K562 (cell line): ENCODE data around the gene MRPL10.
A peak's percentile ranks its signal among the peaks of the same experiment; 100 is the strongest.

ENCODE experiments used
- DNMT1 ChIP-seq: fragments of 450-650 bp; IDR thresholded peaks from 2 replicates; pipeline ENCODE4 v1.6.1; 2016; ENCODE audit warnings: antibody characterized with exemption, mild to moderate bottlenecking
- ETV6 ChIP-seq, 3 experiments: fragments of 150-350 bp in 1 of 3; sonication (generic) in 1 of 3; formaldehyde crosslinking in 1 of 3; IDR thresholded peaks; 2 replicates each; pipeline versions ENCODE4 v1.6.1 to v1.8.0; 2014 to 2022; ENCODE audit warnings: borderline replicate concordance in 2 of 3, low read depth in 2 of 3, antibody characterized with exemption in 1 of 3, low read length in 1 of 3, mild to moderate bottlenecking in 1 of 3, missing genetic modification reagents in 1 of 3
- JUN ChIP-seq, 2 experiments: sonication (generic) in 1 of 2; formaldehyde crosslinking in 1 of 2; IDR thresholded peaks; 2 replicates each; pipeline versions ENCODE4 v1.6.1 to v1.8.0; 2012 to 2022; ENCODE audit warnings: borderline replicate concordance in 2 of 2, mild to moderate bottlenecking in 2 of 2, improper control_type of control experiment in 1 of 2, low read depth in 1 of 2, low read length in 1 of 2, missing genetic modification reagents in 1 of 2
- JUNB ChIP-seq: fragments of 450-650 bp; formaldehyde crosslinking; conservative IDR thresholded peaks from 2 replicates; pipeline ENCODE4 v1.4.0; 2020; ENCODE audit warnings: mild to moderate bottlenecking
- POLR2AphosphoS5 ChIP-seq: IDR thresholded peaks from 2 replicates; pipeline ENCODE4 v1.6.1; 2011; ENCODE audit warnings: mild to moderate bottlenecking, low read depth, low read length, moderate library complexity; ENCODE audit not compliant: control insufficient read depth, insufficient read depth
- RAD21 ChIP-seq, 2 experiments: fragments of 250-450 bp in 1 of 2; fragments of 450-650 bp in 1 of 2; sonication (Bioruptor Pico) in 1 of 2; formaldehyde crosslinking in 1 of 2; IDR thresholded peaks in 1 of 2; conservative IDR thresholded peaks in 1 of 2; 2 replicates each; pipeline versions ENCODE4 v1.4.0 to v1.8.0; 2020 to 2022; ENCODE audit warnings: mild to moderate bottlenecking in 2 of 2, moderate library complexity in 1 of 2
- RFX1 ChIP-seq: fragments of 450-650 bp; IDR thresholded peaks from 2 replicates; pipeline ENCODE4 v1.6.1; 2016; ENCODE audit warnings: mild to moderate bottlenecking, moderate library complexity
- TARDBP ChIP-seq: fragments of 450-650 bp; IDR thresholded peaks from 2 replicates; pipeline ENCODE4 v1.6.1; 2016
- TF ChIP-seq, protein P1 (sequence below): sonication (generic); IDR thresholded peaks from 2 replicates; pipeline ENCODE4 v1.6.1; 2016
- TF ChIP-seq, protein P2 (sequence below), 3 experiments: IDR thresholded peaks in 2 of 3; conservative IDR thresholded peaks in 1 of 3; 2 replicates each; pipeline ENCODE4 v1.5.1; 2011 to 2012; ENCODE audit warnings: low read length in 3 of 3, mild to moderate bottlenecking in 3 of 3, control low read depth in 2 of 3, improper control_type of control experiment in 1 of 3, inconsistent platforms in 1 of 3, low read depth in 1 of 3, mixed read lengths in 1 of 3, moderate library complexity in 1 of 3; ENCODE audit not compliant: insufficient read depth in 2 of 3

DNA sequence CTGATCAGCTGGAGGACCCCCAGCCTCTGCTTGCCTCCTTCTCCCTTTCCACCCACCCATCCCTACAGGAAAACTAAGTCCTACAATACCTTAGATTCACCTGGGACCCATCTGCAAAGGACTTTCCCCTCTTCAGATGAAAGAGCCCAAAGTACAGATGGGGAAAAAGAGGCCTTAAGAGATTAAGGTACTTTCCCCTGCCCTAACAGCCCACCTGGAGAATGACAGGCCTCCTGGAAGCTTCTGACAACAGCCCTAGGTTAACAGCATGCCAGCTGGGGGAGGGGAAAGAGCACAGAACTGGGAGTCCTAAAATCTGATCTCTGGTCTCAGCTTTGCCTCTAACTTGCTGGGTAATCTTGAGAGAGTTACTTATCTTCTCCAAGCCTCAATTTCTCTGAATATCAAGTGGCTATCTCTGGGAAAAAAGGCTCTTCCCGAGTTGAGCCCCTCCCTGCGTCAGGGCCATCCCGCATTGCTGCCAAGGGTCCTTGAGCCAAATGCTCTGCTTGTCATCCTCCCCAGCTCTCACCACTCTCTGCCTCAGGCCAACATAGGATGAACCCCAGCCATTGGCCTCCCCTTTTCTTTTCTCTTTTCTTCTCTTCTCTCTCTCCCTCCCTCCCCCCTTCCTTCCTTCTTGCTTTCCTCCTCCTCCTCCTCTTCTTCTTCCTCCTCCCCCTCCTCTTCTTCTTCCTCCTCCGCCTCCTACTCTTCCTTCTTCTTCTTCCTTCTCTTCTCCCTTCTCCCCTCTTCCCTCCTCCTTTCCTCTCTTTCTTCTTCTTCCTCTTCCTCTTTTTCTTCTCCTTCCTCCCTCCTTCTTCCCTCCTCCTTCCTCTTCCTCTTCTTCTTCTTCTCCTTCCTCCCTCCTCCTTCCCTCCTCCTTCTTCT is 42.1 kb upstream of the MRPL10 start:
- TF ChIP-seq ETV6 (IDR thresholded peaks at IDR 0.05; ENCODE audit: borderline replicate concordance in 1 of 2, low read depth in 2 of 2, low read length in 1 of 2), result peak in 1 of 2 experiments; percentile 77; a peak in 1 of 4 replicates
- no peak for TF ChIP-seq ETV6 (CRISPR knock-in tag; IDR thresholded peaks at IDR 0.05; ENCODE audit: borderline replicate concordance)
- TF ChIP-seq, protein P1, sequence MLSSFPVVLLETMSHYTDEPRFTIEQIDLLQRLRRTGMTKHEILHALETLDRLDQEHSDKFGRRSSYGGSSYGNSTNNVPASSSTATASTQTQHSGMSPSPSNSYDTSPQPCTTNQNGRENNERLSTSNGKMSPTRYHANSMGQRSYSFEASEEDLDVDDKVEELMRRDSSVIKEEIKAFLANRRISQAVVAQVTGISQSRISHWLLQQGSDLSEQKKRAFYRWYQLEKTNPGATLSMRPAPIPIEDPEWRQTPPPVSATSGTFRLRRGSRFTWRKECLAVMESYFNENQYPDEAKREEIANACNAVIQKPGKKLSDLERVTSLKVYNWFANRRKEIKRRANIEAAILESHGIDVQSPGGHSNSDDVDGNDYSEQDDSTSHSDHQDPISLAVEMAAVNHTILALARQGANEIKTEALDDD, result no peak
- TF ChIP-seq RFX1, result no peak
- TF ChIP-seq, protein P2, sequence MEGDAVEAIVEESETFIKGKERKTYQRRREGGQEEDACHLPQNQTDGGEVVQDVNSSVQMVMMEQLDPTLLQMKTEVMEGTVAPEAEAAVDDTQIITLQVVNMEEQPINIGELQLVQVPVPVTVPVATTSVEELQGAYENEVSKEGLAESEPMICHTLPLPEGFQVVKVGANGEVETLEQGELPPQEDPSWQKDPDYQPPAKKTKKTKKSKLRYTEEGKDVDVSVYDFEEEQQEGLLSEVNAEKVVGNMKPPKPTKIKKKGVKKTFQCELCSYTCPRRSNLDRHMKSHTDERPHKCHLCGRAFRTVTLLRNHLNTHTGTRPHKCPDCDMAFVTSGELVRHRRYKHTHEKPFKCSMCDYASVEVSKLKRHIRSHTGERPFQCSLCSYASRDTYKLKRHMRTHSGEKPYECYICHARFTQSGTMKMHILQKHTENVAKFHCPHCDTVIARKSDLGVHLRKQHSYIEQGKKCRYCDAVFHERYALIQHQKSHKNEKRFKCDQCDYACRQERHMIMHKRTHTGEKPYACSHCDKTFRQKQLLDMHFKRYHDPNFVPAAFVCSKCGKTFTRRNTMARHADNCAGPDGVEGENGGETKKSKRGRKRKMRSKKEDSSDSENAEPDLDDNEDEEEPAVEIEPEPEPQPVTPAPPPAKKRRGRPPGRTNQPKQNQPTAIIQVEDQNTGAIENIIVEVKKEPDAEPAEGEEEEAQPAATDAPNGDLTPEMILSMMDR (IDR thresholded peaks at IDR 0.05 in 2 of 3, conservative IDR thresholded peaks at IDR 0.05 in 1 of 3; ENCODE audit: insufficient read depth in 2 of 3, low read depth in 1 of 3, low read length in 3 of 3), result no peak
- TF ChIP-seq JUN (IDR thresholded peaks at IDR 0.05; ENCODE audit: borderline replicate concordance, low read depth, low read length), result no peak
- TF ChIP-seq JUN (CRISPR knock-in tag; IDR thresholded peaks at IDR 0.05; ENCODE audit: borderline replicate concordance), result no peak
- no peak for TF ChIP-seq DNMT1
- TF ChIP-seq JUNB, result no peak
- TF ChIP-seq TARDBP, result no peak
- no peak for TF ChIP-seq RAD21 (CRISPR knock-in tag; conservative IDR thresholded peaks at IDR 0.05 in 1 of 2, IDR thresholded peaks at IDR 0.05 in 1 of 2)
- TF ChIP-seq POLR2AphosphoS5, result no peak
